Umbilical cord (tissue), 2 donors: ENCODE measurements around the gene COPZ1. TPM values are rescaled to one million over a fixed set of nuclear protein-coding genes. Genes with fewer than 3 reads are reported as not detected.

ENCODE experiments used
- DNase-seq: peaks from one replicate; pipeline ENCODE4 v3.0.0-alpha.2; 2015; ENCODE audit warnings: low spot score
- total RNA-seq: library from RNA; depleted of rRNA; stranded (reverse); fragments of >200 nt; gene quantifications from one replicate; pipeline ENCODE4 v1.2.3, GENCODE V29; 2014; ENCODE audit warnings: low replicate concordance; ENCODE audit not compliant: insufficient read depth

Gene COPZ1
- total RNA-seq, 1 donor from 2014 or later, result 91.0 TPM

DNA sequence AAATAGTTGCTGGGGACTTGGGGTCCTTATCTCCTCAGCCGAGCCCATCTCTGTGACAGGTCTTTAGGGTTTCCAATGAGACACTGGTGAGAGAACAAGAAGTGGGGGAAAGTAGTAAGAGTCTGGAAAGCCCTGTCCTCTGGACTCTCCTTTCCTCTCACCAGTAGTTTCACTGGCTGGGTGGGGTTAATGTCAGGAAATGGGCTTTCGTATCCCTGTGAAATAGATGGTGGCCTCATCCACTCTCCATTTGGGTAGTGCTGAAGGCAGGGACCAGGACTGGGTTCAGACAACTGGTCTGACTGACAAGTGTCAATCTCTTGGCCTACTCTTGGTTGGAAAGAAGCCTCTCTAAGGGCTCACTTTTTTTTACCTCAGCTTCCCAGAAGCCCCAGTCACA lies 52.1 kb downstream of the COPZ1 start:
- no peak for DNase-seq

DNA sequence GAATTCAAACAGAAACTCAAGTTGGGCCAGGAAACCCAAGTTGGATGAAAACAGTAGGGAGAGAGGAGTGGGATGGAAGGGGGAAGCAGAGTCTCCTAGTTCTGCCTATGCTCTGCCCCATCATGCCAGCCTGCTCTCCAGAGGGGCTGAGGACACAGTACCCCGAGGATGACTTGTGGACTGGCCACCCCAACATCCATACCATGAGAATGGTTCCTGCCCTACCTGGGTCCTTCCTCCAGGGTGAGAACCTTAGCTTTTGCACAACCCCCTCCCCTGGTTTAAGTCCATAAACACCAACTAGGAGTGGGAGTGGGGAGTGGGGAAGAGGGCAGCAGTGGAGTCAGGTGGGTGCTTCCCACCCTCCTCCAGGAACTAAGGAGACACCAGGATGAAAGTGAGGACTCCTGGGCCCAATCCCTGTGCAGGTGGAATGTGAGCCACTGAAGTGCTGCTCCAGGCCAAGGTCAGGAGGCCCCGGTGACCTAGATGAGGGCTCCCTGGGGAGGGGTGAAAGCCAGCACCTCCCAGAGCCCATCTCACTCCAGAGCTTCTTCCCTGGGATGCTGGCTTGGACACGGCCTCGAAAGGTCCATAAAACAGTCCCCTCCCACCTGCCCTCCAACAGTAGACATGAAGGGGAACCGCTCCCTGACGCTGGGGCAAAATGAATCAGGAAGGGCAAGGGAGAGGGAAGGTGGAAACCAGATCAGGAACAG lies 53.0 kb downstream of the COPZ1 start:
- DNase-seq, result no peak

DNA sequence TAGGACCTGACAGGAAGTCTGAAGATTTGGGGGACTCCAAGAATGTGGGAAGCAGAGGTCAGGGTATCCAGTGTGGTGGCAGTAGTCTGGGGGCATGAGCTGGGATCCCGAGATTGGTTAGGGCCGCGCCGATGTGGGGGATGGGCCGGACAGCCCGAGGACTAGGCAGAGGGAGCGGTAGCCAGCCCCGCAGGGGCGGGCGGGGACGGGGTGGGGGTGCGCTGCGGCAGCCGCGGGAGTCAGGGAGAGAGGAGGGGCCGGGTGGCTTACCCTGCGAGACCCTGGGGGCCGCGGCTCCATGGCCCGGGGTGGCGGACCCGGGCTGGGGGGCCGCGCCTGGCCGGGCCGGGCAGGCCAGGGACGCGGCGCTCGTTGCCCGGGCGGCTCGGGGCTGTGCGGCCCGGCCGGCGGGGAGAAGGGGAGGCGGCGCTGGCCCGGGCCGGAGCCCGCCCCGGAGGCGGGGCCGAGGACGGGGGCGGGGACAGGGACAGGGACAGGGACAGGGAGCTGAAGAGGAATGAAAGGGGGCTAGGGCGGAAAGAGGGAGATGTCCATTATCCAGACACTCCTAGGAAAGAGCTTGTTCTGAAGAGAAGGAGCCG lies 54.0 kb downstream of the COPZ1 start:
- DNase-seq, result no peak

DNA sequence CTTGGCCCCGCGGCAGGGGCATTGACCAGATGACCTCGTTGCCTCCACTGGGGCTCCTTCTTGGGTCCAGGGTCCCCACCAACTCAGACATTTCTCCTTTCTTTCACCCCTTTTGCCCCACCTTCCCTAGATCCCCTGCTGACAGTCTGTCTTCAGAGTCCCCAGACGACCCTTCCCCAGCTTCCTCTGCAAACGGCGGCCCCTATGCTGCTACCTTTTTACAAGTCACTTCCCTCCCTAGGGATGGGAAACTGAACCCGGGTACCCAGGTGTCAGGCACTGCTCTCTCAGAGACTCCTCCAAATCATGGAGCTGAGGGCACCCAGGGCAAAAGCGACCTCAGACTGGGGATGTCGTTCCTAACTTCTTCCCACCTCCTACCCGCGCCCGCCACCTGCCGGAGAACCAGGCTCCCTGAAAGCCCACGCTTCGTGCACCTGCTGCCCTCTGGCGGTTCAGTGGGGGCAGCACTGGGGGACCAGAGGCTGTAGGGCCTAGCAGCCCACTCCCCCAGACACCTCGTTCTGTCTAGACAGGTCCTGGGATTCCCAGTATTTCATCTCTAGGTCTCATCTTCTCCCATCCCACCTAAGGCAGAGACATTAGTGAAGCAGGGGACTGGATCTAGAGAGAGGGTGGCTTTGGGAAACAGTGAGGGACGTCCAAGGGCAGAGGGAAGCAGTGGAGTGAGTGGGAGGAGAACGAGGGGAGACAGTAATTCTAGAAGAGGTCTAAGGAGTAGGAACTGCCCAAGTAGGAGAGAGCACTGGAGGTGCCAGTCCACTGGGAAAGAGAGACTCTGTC lies 54.7 kb downstream of the COPZ1 start:
- peak; percentile 90 for DNase-seq

DNA sequence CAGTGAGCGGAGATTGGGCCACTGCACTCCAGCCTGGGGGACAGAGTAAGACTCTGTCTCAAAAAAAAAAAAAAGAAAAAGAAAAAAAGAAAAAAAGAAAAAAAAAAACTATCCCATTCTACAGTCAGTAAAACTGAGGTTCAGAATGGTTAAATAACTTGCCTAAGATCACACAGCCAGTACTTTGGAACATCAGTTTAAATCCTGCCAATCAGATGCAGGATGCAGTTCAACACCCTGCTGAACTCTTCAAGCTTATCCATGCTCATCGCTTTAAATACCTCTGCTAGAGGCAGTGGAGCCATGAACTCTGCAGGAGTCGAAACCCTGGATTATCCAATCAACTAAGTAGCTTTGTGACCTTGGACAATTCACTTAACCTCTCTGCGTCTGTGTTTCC lies 56.2 kb downstream of the COPZ1 start:
- DNase-seq, result no peak

DNA sequence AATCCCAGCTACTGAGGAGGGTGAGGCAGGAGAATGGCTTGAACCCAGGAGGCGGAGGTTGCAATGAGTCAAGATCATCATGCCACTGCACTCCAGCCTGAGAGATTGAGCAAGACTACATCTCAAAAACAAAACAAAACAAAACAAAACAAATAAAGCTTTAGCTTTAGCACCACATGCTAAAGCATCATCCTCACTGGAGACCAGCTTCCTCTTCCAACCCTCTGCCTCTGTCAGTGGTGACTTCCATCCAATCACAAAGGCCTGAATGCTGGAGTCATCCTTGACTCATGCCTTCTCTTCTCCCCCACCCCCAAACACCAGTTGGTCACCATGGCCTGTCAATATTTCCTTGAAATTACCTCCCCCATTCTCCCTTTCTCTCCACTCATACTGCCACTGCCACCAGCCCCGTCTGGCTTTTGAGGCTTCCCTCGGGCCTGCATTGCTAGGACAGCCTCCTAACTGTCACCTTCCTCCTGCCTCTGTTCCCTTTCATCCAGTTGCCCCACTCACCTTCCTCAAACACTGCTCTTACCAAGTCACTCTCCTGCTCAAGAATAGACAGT lies 58.2 kb downstream of the COPZ1 start:
- no peak for DNase-seq

DNA sequence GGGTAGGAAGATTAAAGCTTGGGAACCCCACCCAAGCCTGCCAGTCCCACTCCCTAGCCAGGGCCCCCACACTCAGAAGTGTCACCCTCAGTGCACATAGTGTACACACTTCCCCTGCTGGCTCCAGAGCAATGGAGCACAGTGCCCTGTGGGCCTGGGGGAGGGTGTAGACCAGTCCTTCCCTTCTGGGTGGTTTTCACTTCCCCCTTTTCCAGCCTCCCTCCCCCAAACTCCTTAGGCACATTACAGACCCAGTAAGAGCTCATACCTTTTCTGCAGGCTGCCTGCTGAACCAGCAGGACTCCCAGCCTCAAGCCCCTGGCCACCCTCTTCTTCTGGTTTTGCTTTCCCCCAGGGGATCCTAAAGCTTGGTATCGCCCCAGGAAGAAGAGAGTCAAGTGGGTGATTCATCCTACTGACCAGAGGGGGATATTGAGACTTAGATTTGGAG lies 59.7 kb downstream of the COPZ1 start, which contains the start of gene ZNF385A:
TSS of gene ZNF385A (minus strand) at position 143 of the 451 bp plus-strand sequence. CDS start 219 bp downstream, outside the sequence.
- DNase-seq, result peak; percentile 72

DNA sequence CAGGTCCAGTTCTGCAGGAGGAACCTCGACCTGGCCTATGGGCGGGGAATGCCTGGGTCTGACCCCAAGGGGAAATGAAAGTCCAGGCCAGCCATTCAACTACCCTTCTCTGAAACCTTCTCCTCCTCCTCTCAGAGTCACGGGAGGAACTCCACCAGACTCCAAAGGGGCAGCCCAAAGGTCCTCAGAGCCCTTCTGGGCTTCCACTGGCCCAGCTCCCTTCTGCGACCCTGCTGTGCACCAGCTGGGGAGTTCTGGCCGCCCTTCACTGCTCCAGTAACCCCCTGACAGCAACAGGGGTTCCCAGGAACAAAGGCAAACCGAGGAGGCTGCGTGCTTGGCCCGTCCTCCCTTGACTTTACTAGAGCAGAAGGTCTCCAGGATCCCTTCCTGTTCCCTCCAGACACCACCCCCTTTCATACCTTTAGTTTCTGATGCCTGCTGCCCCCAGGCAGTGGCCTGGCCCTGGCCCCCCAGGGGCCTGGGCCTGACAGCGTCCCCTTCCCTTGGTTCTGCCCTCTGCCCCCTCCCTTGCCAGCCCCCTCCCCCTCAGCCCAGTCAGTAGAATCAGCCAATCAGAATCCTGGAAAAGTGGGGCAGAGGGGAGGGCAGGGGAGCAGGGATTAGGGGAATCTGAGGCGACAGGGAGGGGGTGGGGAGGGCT lies 60.5 kb downstream of the COPZ1 start:
- no peak for DNase-seq

DNA sequence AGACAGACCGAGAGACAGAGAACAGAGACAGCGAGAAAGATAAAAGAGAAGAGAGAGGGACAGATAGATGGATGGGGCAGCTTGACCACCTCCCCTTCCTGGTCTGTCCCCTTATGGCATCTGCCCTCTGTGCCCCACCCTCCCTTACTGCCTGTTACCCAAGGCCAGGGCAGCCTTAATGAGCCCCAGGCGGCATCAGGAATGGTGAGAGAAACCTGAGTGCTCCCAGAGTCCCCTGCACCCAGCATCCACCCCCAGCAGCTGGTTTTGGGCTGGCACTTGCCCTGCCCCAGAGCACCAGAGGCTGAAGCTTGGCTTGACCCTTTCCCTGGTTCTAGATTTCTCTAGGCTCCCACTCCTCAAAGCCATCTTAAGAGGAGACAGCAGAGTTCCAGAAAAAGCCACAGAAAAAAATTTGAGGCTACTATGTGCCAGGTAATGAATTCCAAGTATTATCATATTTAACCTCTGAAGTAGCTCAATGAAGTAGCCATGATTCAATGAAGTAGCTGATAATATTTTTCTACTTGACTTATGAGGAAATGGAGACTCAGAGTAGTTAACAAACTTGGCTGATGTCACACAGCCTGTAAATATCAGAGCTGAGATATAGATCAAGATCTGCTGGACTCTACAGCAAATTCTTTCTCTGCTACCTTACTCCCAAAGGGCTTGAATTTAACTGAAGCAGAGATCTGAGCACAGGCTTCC lies 61.6 kb downstream of the COPZ1 start:
- DNase-seq, result no peak

DNA sequence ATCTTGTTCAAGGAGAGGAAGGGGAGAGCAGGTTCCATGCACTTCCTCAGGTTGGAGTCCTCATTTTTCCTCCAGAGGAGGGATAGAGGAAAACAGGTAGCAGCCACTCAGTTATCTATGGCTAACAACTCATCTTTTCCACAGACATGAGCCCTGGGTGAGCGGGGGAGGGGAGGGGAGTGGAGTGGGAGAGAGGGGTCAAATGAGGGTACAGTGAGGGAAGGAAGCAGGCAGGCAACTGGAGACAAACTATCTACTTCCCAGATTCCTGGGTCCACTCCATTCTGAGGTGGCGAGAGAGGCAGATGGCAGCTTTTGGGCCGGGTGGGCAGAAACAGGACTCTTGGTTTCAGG lies 62.2 kb downstream of the COPZ1 start:
- no peak for DNase-seq

DNA sequence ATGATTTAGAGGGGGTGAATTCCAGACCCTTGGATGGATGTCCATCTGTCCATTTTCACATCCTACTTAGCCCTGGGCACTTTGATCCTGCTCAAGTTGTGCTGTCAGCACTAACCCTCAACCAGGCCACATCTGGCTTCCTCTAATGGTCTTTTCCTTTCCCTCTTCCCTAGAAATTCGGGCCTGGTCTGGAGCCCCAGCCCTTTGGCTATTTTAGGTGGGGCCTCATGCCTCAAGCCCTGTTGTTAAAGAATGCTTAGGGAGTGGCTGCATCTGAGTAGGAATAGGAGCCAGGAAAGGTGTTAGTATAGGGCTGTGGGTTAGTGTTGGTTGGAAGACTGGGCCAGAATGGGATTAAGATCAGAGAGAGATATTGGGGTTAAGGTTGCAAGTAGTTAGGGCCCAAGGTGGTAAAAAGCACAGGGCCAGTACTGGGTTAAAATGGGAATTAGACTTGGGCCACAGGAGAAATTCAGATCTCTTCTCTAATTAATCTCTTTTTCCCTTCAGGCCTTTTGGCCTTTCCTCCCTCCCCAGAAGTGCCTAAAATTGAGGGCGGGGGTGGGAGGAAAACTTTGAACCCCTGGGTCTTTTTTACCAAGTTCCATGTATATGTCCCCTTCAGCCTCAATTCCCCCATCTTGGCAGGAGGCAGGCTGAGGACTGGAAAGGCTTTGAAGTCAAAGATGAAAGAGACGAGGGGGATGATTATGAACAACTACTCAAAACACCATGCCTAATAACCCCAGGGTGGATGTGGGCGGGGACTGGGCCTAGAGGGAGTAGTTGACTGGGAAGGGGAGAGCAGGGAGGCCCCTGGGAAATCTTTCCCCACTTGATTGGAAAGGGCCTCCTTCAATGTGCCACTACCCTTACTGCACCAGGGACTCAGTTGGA lies 63.6 kb downstream of the COPZ1 start:
- no peak for DNase-seq

DNA sequence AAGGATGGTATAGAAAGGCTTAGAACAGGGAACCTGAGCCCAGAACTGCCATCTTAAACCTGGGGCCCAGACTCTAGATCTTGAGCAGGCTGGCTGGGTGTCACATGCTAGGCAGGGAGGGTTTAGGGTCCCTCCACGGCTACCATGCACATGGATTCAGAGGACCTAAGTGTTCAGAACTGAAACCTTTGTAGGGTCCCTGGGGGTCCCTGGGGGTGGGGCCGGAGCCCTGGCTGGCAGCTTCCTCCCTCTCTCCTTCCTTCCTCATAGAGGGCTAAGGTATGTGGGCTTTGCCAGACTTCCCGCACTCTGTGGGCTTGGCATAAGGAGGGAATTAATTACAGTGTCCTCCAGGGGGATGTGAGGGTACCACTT lies 64.2 kb downstream of the COPZ1 start:
- DNase-seq, result no peak

DNA sequence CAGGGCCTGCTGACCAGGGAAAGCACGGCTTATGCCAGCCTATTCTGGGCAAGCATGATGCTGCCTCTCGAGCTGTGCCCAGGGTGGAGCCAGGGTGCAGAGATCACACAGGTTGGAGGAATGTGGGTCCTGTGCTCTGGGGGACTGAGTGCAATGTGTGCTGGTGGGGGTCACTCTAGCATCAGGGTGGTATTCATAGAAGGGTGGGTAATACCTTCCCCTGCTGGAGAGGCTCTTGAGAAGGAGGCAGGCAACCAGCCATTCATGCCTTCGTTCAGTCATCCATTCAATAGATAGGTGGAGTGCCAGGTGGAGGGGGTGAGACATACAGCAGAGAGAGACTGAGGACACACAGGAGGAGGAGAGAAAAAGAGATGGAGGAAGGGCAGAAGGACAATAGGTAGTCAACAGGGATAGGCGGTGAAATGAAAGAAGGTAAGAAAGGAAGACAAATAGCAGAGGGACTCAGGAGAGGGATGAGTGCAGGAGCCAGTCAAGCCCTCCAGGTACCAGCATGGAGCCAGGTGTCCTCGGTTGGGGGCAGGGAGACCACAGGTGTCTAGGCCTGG lies 64.8 kb downstream of the COPZ1 start:
- no peak for DNase-seq

DNA sequence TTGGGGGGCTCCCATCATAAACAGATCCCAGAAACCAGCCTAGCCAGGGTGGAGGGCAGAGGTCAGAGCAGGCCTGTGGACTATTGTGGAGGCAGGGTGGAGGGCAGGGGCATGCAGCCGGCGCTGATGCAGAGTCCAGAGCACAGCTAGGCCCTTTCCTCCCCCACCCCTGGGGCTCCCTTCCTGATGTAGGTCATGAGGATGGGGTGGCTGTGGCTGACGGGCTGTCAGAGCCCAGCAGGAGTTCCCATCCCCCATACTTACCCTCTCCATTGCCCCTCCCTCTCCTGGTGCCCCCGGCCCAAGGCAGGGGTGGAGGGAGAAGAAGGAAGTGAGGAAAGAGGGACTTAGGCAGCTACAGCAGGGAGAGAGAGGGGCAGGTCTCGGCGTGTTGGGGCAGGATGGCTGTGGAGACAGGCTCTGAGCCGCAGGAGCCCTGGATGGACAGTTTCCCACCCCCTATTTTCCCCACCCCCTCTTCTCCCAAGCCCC lies 65.3 kb downstream of the COPZ1 start:
- no peak for DNase-seq

DNA sequence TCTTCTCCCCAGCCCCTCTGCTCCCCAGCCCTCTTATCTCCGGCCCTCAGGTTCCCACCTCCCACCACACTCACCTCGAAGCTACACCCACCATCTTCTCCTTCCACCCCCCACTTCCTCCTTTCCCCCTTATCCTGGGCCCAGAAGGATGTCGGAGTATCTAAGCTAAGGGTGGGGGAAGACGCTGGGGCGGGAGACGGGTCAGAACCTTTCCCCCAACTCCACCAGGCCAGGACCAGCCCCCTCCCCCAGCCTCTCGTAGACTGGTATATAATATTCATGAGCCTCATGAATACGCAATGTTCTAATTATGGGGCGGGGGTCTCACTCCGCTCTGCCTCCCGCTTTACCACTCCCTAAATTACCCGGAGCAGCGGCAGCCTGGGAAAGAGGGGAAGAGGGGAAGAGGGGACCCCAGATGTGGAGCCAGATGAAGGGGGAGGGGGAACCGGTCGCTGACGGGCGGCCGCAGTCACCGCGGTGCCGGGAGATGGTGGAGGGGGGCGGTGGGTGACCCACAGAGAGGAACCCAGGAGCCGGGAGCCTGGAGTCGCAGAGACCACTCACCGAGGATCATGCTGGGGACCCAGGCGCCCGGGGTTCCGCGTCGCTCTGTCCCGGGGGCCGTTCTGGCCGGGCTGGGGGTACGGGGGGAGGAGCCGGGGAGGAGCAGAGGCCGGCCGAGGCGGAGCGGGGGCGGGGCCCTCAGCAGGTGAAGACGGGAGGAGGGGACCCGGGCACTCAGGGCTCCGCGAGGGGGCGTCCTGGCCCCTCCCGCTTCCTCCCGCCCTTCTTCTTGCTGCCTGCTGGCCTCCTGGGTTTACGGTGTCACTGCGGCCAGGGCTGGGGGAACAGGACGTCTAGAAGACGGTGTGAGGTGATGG lies 66.0 kb downstream of the COPZ1 start:
- no peak for DNase-seq

DNA sequence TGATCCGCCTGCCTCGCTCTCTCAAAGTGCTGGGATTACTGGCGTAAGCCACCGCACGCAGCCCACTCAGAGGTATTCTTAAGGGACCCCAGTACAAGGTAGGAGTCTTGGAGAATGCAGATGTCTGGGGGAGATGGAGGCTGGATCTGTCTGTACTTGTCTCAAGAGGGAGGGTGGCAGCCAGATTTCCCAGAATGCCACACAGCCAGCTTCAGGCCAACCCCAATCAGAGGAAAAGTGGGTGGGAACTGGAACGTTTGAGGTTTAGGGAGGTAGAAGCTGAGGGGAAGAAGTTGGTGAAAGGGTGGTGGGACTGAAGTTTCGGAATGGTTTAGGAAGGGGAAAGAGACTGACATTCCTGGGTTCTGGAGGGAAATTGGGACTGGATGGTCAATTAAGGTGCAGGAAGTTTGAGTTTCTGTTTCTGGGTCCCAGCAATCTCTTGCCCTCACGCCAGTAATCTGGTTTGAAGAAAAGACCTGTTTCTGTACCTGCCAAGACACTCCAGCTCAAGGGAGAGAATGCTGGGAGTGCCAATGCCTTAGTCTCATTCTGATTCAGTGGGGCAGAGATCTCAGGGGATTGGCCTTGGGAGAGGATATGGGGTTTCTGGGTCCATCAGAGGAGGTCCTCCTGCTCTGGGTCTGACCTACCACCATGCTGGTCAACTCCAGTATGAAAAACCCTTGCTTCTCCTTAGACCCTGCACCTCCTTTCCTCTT lies 67.7 kb downstream of the COPZ1 start:
- no peak for DNase-seq

DNA sequence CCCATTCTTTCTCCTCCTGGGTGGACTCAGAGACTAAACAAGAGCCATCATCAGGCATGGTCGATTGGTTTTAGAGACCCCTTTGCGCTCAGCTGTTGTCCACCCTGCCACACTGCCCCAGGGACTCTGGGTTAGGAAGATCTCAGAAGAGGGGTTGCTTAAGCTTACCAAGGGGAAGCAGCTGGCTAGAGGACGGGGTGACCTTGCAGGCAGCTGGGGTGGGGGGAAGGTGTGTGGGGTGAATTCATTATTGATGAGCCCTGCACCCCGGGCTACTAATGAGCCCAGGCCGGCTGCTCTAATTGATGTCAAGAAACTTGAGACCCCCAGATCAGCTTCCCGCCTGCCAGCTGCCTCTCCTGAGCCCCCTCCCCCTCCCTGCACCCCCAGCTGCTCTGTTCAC lies 68.3 kb downstream of the COPZ1 start:
- no peak for DNase-seq

DNA sequence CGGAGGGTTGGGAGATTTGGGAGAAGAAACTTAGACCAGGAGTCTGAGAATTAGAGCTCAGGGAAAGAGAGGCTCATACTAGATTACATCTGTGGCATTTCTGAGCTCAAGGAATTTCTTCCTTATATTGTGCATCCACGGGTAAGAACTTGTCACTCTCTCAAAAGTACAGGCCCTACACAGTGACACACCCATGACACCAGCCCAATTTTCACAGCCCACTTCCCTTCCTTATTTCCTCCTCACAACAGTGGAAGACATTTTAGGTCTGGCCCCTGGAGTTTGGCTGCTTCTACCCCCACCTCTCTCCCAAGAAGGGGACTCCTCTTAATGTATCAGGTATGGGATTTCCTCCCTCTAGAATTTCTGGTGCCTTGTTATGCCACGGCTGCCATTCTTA lies 68.8 kb downstream of the COPZ1 start:
- DNase-seq, result no peak
